ENCODE results near the gene PDE6C.
"Not testable (repeated sequence)": the region's sequence is repeated elsewhere in the genome, so short reads cannot be mapped to it uniquely, and the experiment has no call there.

PDE6C gene

GRCh38 chr10:93695740-93696139 lies 83.4 kb downstream of the PDE6C start:
- no peaks in the 10 kb centered on the region for H3K4me1 ChIP-seq (ENCODE audit: insufficient read depth, poor library complexity, severe bottlenecking)
- DNase-seq (ENCODE audit: low spot score), result no peak
- no peak for TF ChIP-seq CTCF (IDR thresholded peaks at IDR 0.05; ENCODE audit: poor library complexity, severe bottlenecking)
- no peak for ATAC-seq (ENCODE audit: low read depth)
- peaks cover 85% of the 10 kb centered on the region for H3K36me3 ChIP-seq (ENCODE audit: low read depth)
- H3K27me3 ChIP-seq (ENCODE audit: insufficient read depth, poor library complexity, severe bottlenecking), result no peaks in the 10 kb centered on the region
- no peaks in the 10 kb centered on the region for H3K9me3 ChIP-seq (ENCODE audit: severe bottlenecking)
- H3K27ac ChIP-seq (ENCODE audit: poor library complexity, severe bottlenecking), result no peak overlapping the region
- no peak overlapping the region for H3K4me3 ChIP-seq (ENCODE audit: severe bottlenecking)

- peaks cover 78% of the 10 kb centered on the region for H3K36me3 ChIP-seq (ENCODE audit: low read depth)
- H3K27me3 ChIP-seq (ENCODE audit: insufficient read depth, poor library complexity, severe bottlenecking); ATAC-seq (ENCODE audit: low read depth); H3K9me3 ChIP-seq (ENCODE audit: severe bottlenecking); DNase-seq (ENCODE audit: low spot score); H3K27ac ChIP-seq (ENCODE audit: poor library complexity, severe bottlenecking); H3K4me1 ChIP-seq (ENCODE audit: insufficient read depth, poor library complexity, severe bottlenecking); H3K4me3 ChIP-seq (ENCODE audit: severe bottlenecking): not testable (repeated sequence)
Observed at GRCh38 chr10:93696582-93696981, 84.2 kb downstream of the PDE6C start.

GRCh38 chr10:93697207-93697606 lies 84.9 kb downstream of the PDE6C start:
- no peaks in the 10 kb centered on the region for H3K27me3 ChIP-seq (ENCODE audit: insufficient read depth, poor library complexity, severe bottlenecking)
- H3K9me3 ChIP-seq (ENCODE audit: severe bottlenecking), result no peaks in the 10 kb centered on the region
- H3K36me3 ChIP-seq (ENCODE audit: low read depth), result peaks cover 71% of the 10 kb centered on the region
- peak; percentile 26 for TF ChIP-seq CTCF (IDR thresholded peaks at IDR 0.05; ENCODE audit: poor library complexity, severe bottlenecking)
- peaks cover 5% of the 10 kb centered on the region for H3K4me1 ChIP-seq (ENCODE audit: insufficient read depth, poor library complexity, severe bottlenecking)
- DNase-seq (ENCODE audit: low spot score) (no peak), ATAC-seq (ENCODE audit: low read depth) (no peak)
- no peak overlapping the region for H3K27ac ChIP-seq (ENCODE audit: poor library complexity, severe bottlenecking)
- no peak overlapping the region for H3K4me3 ChIP-seq (ENCODE audit: severe bottlenecking)

GRCh38 chr10:93701866-93702209 lies 89.5 kb downstream of the PDE6C start:
- ATAC-seq (ENCODE audit: low read depth), result peak; percentile 16; the same call in 1 of the 3 replicates
- no peak for TF ChIP-seq CTCF (IDR thresholded peaks at IDR 0.05; ENCODE audit: poor library complexity, severe bottlenecking)
- no peak for DNase-seq (ENCODE audit: low spot score)

GRCh38 chr10:93702210-93703001 lies 90.1 kb downstream of the PDE6C start, which contains the start of gene FRA10AC1:
FRA10AC1 (minus strand) TSS chr10:93702592; CDS start chr10:93700106, 2,486 bp downstream.
- Histone ChIP-seq H3K4me1 (ENCODE audit: insufficient read depth, poor library complexity, severe bottlenecking) (peaks cover 5% of the 10 kb centered on the region), H3K4me3 (ENCODE audit: severe bottlenecking) (peak within 1 kb of the TSS; percentile 49), H3K27me3 (ENCODE audit: insufficient read depth, poor library complexity, severe bottlenecking) (no peaks in the 10 kb centered on the region), H3K9me3 (ENCODE audit: severe bottlenecking) (no peaks in the 10 kb centered on the region), H3K36me3 (ENCODE audit: low read depth) (peaks cover 26% of the 10 kb centered on the region), H3K27ac (ENCODE audit: poor library complexity, severe bottlenecking) (peak within 1 kb of the TSS; percentile 65)
- peak; percentile 68 for TF ChIP-seq CTCF (IDR thresholded peaks at IDR 0.05; ENCODE audit: poor library complexity, severe bottlenecking)
- ATAC-seq (ENCODE audit: low read depth) (peak; percentile 90), DNase-seq (ENCODE audit: low spot score) (peak; percentile 90)

More at GRCh38 chr10:93701866-93702209, 89.5 kb downstream of the PDE6C start:
- H3K4me3 ChIP-seq (ENCODE audit: severe bottlenecking), result peak overlapping the region; percentile 49
- H3K27ac ChIP-seq (ENCODE audit: poor library complexity, severe bottlenecking), result peak overlapping the region; percentile 65
- peaks cover 31% of the 10 kb centered on the region for H3K36me3 ChIP-seq (ENCODE audit: low read depth)
- no peaks in the 10 kb centered on the region for H3K9me3 ChIP-seq (ENCODE audit: severe bottlenecking)
- no peaks in the 10 kb centered on the region for H3K27me3 ChIP-seq (ENCODE audit: insufficient read depth, poor library complexity, severe bottlenecking)
- peaks cover 5% of the 10 kb centered on the region for H3K4me1 ChIP-seq (ENCODE audit: insufficient read depth, poor library complexity, severe bottlenecking)
